ENCODE data around the gene GPR78. TPM values are rescaled to one million over a fixed set of nuclear protein-coding genes. Genes with fewer than 3 reads are reported as not detected.

GPR78 gene
- polyA plus RNA-seq, 1 donor: 1.3 TPM

GRCh38 chr4:8586671-8587468, 6.7 kb downstream of the GPR78 start:
- no peak for DNase-seq (ENCODE audit: low read depth)

- no peak for DNase-seq (ENCODE audit: low read depth)
Measured at GRCh38 chr4:8587469-8588195, 7.4 kb downstream of the GPR78 start.

- DNase-seq (ENCODE audit: low read depth): no peak
Measured at GRCh38 chr4:8588196-8588470, 7.9 kb downstream of the GPR78 start.

GRCh38 chr4:8589336-8589735, 9.1 kb downstream of the GPR78 start:
- no peak for DNase-seq (ENCODE audit: low read depth)

GRCh38 chr4:8589823-8590545, 9.8 kb downstream of the GPR78 start:
- no peak for DNase-seq (ENCODE audit: low read depth)

- no peak for DNase-seq (ENCODE audit: low read depth)
Measured at GRCh38 chr4:8590546-8590880, 10.3 kb downstream of the GPR78 start.

- DNase-seq (ENCODE audit: low read depth): no peak
Measured at GRCh38 chr4:8591114-8591513, 10.9 kb downstream of the GPR78 start.

- no peak for DNase-seq (ENCODE audit: low read depth)
Measured at GRCh38 chr4:8591626-8592365, 11.6 kb downstream of the GPR78 start.

- no peak for DNase-seq (ENCODE audit: low read depth)
Measured at GRCh38 chr4:8592366-8593263, 12.4 kb downstream of the GPR78 start, which contains the start of gene CPZ. Gene CPZ, plus strand, starts transcription at chr4:8592765. Its CDS starts 69 bp downstream, at chr4:8592834.

- no peak for DNase-seq (ENCODE audit: low read depth)
Measured at GRCh38 chr4:8593264-8594096, 13.3 kb downstream of the GPR78 start.

- DNase-seq (ENCODE audit: low read depth): peak; percentile 49
Measured at GRCh38 chr4:8594097-8595038, 14.2 kb downstream of the GPR78 start.

- no peak for DNase-seq (ENCODE audit: low read depth)
Measured at GRCh38 chr4:8595237-8596087, 15.3 kb downstream of the GPR78 start.

GRCh38 chr4:8596891-8597290, 16.7 kb downstream of the GPR78 start:
- DNase-seq (ENCODE audit: low read depth): no peak

GRCh38 chr4:8597319-8597718, 17.1 kb downstream of the GPR78 start:
- no peak for DNase-seq (ENCODE audit: low read depth)

GRCh38 chr4:8597791-8598190, 17.6 kb downstream of the GPR78 start:
- DNase-seq (ENCODE audit: low read depth): no peak

GRCh38 chr4:8598391-8599090, 18.3 kb downstream of the GPR78 start:
- DNase-seq (ENCODE audit: low read depth): no peak

GRCh38 chr4:8599091-8599460, 18.9 kb downstream of the GPR78 start:
- DNase-seq (ENCODE audit: low read depth): no peak
